Measurements from ENCODE around the gene HAUS7.

DNA sequence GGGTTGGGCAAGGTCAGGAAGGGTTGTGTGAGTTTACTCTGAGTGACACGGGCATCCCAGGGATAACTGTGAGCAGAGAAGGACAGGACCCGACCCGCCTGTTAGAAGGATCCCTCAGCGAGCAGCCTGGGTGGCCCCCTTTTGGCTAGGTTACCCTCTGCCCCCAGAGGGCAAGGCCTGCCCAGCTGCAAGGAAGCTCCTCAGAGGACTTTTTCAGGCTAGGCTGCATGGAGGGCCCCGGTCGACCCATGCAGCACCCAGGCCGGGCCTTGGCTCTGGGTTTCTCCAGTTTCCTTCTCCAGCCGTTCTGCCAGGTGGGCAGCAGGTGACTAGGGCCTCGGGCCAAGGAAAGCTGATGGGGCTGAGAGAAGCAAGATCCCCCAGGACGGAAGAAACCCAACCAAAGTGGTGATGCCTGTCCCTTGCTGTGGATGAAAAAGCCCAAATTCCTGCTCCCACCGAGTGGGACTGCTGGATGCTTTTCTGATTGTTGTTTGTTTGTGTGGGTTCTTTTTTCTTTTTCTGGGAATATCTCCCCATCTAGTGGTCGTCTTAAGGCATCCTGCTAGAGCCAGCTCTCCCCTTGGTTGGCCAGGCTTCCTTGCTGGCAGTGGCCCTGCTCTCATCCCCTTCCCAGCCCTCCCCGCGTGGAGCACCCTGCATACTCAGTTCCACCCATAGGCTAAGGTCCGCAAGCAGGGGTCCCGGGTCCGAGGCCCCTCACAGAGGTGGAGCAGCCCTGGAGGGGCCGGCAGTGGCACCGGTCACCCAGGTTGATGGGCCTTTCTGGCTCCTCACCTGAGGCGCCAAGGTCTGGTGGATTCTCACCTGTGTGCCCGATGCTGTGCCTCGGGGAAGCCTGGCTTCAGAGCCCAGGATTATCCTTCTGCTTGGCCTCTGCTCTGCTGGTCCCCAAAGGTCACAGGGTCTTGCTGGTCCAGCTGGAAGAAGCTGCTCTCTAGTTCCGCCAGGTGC lies 57.3 kb downstream of the HAUS7 start:
- TF ChIP-seq POLR2AphosphoS5 (IDR thresholded peaks at IDR 0.05; ENCODE audit: borderline replicate concordance, low read depth, low read length): no peak
- TF ChIP-seq FOXP2 (optimal IDR thresholded peaks at IDR 0.05; ENCODE audit: control extremely low read depth, extremely low read length, insufficient read depth): no peak
- no peak for TF ChIP-seq EZH2 (IDR thresholded peaks at IDR 0.05)

Measured in SK-N-MC (cell line).